GM18519 (cell line): ENCODE measurements around the gene HTR7.
"Not testable (repeated sequence)": the region's sequence is repeated elsewhere in the genome, so short reads cannot be mapped to it uniquely, and the experiment has no call there.

Source experiments
- ATAC-seq: cut with Tn5 transposase; IDR thresholded peaks from one replicate; pipeline ENCODE4 v1.9.1; 2021; ENCODE audit warnings: mild to moderate bottlenecking, moderate library complexity; ENCODE audit not compliant: unreplicated experiment, low FRiP score

Gene HTR7

DNA sequence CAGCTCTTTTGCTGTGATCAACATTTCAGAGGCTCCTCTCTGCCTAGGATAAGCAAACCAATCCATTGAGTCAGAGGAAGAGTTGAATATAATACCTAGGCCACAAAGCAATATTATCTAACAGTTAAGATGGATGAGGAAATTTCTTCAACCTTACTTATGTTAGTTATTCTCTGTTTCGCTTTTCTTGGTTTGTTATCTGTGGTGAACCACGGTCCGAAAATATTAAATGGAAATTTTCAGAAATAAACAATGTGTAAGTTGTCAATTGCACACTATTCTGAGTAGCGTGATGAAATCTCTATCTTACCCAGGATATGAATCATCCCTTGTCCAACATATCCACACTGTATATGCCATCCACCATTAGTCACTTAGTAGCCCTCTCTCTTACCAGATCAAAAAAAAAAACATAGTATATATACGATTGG, 1.5 kb upstream of the HTR7 start:
- no peak for ATAC-seq

DNA sequence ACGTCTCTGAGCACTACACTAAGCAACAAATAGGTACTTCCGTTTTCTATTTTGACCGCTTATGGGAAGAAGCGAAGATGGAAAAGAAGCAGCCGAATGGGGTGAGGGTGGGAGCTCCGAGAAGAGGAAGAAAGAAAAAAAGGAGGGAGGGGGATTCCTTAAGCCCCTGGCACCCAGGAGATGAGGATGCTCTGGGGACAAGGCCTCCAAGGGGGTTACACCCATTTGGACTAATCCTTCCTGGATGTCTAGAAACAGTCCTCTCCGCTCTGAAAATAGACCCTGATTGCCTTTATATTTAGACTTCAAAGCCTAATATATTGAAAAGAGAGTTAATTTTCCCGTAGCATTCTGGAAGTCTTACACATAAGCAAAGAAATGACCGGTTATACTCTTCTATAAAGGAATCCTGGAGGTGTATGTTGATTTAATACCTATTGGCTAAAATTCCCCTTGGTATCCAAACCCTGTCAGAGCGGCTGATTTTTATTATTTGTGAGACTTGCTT, 676 bp upstream of the HTR7 start:
- ATAC-seq = no peak

DNA sequence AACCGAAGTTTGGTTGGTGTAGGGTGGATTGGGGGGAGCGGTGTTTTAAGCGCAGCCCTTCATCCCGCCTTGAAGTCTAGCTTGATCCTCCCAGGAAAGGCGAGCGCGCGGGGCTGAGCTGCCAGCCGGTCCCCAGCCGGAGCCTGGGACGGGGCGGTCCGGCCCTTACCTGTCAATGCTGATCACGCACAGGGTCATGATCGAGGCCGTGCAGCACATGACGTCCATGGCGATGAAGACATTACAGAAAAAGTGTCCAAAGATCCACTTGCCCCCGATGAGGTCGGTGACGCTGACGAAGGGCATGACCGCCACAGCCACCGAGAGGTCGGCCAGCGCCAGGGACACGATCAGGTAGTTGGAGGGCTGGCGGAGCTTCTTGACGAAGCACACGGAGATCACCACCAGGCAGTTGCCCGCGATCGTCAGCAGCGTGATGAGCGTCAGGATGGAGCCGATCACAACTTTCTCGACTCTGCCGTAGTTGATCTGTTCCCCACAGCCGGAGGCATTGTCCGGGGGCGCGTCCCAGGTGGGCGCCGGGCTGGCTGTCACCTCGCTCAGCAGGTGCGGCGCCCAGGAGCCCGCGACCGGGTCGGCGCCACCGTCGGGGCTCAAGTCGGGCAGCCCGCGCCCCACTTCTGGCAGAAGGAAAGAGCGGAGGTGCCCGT, 740 bp downstream of the HTR7 start:
- peak; percentile 13 for ATAC-seq

DNA sequence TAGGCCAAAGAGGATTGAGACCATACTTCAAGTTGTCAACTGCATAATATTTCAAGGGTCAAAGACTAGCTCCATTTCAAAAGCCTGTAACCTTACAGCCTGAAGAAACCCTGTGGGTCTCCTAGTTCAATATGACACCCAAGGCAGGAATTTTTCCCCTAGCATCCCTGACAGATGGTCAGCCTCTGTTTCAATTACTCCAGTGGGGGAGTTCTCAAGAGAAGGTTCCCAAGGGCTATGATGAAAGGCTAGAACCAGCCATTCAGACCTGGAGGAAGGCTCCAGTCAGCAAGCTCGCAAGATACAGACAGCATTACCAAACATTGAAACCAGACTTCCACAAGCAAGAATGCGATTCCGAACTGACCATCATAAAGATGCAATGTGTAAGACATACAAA, 1.6 kb downstream of the HTR7 start:
- no peak for ATAC-seq

DNA sequence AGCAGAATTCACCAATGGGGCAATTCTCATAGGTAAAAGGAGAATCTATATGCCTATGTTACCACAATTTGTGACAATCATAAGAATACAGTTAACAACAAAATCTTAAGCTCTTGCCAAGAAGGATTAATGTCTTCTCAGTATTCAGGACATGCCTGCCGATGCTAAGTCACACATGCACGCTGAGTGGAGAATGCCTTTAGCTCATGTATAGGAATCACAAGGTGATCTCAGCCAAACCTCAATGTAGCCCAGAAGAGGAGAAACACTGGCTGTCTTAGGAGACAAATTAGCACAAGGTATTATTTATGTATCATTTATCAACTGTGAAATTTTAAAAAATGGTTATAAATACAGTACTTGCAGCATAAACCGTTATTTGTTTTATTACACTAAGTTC, 2.7 kb downstream of the HTR7 start:
- no peak for ATAC-seq

DNA sequence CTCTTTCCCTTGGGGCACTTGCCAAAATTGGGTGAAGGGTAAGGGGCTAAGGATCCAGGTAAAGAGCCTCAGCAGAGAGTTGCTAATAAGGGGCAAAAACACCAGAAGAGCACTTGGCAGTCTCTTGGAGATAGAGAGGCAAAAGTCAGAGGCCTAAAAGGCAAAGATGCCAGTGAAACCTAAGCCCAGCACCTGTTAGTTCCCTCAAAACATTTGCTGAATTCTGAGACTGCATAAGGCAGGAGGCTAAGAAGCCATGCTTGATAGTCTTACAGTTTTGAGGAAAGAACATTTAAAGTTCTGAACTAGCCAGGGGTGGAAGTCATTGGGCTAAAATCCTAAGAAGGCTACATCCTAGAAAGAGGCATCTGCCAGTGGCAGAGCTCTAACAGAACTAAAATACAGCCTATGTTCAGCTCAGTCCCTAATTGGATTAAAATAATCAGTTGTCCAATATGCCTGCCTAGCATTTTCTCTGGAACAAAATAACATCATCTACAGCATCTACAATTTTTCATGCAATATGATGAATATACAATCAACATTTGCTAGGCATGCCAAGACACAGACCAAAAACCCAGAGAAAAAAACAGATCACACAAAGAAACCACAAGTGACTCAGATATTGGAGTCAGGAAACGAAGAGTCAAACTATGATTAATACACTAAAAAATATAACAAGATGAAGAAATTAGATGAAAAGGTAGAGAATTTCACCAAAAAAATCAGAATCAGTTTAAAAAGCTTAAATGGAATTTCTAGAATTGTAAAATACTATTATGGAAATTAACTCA, 7.7 kb downstream of the HTR7 start:
- ATAC-seq = no peak

DNA sequence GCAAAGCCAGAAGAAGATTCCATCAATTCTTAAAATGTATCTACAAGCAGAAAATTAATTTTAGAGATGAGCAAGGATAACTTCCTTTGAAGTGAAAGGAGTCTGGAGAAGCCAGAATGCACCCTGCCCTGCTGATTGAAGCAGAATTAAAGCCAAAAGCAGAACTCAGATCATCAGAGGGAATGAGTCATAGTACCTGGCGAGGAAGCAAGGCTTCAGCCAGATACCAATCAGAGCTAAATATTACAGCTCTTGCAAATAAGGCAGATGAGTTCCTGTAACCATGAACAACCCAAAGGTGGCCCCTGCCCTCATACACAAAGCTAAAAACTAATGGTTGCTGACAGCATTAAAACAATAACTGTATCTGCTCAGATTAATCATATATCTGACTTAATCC, 10.4 kb downstream of the HTR7 start:
- ATAC-seq = no peak

DNA sequence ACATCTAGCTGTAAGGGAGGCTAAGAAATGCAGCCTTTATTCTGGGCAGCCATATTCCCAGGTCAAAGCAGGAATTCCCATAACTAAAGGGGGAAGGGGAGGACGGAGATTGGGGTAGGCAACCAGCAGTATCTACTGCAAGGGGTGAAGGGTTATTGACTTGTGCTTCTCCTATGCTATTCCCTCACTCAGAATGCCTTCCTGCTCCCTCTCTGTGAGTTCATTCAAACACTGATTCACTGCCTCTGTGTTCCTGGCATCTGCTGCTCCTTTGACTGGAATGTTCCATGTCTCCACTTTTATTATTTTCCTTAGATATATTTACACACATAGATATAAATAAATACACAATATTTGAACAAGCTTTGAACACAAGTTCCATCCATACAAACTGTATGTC, 11.1 kb downstream of the HTR7 start:
- ATAC-seq = no peak

DNA sequence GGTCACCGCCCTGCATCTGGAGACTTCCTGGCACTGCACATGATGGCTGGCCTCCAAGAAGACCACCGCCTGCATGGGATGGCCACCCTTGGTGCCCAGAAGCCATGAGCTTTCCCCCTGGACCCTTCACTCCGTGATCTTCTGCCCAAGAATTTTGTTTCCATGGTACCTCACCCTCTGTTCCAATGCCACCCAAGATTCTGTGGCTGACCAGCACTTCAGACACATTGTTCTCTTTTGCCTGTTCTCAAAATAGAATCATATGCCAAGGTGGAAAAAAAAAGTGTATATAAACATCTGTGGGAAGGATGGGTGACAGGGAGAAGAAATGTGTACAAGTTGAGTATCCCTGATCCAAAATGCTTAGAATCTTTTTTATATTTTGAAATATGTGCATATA, 12.1 kb downstream of the HTR7 start:
- no peak for ATAC-seq

DNA sequence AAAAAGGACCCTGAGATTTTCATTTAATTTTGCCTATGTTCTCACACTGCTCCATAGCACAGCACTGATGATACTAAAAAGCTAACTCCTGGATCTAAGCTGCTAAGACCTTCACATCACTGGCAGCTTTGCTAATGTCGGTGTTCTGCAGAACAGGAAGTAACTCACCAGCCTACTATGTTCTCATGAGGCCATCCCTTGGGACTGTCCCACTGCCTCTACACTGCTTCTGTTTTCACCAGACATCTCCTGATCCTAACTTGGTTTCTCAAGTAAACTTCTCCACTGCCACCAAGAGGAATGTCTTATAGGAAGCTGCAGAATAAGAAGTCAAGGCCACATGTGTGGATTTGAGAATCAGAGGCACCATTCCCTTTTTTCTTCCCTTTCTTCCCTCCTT, 15.1 kb downstream of the HTR7 start:
- ATAC-seq = no peak

DNA sequence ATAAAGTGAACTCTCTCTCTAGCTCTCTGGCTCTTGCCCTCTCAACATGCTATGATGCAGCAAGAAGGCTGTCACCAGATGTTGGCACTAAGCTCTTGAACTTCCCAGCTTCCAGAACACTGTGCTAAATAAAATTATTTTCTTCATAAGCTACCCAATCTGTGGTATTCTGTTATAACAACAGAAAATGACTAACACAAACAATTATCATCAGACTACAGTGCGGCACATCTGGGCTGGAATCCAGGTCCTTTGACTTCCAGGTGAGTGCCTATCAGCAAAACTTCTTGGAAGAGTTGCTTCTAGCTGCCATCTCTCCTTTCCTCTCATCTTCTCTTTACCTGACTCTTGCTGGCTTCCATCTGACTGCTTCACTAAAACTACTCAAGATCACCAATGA, 20.4 kb downstream of the HTR7 start:
- ATAC-seq = no peak

DNA sequence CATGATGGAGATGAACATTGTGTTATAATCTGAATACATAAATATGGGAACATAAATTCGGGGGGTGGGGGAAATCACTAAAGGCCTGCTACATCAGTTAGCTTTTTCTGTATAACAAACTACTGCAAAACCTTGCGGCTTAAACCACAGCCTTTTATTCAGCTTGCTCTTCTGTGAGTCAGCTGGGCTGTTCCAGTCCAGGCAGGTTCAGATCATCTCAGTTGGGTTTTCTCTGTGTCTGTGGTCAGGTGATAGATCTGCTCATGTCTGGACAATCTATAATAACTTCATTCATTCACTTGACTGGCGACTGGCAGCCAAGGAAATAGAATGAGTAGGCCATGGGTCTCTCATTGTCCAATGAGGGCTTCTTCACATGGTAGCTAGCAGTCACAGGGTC, 23.5 kb downstream of the HTR7 start:
- no peak for ATAC-seq

DNA sequence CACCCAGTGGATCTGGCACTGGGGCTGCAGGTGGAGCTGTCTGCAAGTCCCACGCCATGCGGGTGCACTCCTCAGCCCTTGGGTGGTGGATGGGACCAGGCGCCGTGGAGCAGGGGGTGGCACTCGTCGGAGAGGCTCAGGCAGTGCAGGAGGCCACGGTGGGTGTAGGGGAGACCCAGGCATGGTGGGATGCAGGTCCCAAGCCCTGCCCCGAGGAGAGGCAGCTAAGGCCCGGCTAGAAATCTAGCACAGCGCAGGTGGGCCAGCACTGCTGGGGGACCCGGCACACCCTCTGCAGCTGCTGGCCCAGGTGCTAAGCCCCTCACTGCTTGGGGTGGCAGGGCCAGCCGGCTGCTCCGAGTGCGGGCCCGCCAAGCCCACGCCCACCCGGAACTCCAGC, 25.7 kb downstream of the HTR7 start:
- no peak for ATAC-seq

DNA sequence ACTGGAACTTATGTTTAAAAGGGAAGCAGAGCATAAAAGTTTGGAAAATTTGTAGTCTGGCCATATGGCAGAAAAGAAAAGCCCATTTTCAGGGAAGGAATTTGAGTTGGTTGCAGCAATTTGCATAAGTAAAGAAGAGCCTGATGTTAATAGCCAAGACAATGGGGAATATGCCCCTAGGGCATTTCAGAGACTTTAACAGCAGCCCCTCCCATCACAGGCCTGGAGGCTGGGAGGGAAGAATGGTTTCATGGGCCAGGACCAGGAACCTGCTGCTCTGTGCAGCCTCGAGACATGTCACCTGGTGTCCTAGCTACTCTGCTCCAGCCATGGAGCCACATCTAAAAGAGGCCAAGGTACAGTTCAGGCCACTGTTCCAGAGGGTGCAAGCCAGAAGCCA, 35.3 kb downstream of the HTR7 start:
- ATAC-seq = no peak

DNA sequence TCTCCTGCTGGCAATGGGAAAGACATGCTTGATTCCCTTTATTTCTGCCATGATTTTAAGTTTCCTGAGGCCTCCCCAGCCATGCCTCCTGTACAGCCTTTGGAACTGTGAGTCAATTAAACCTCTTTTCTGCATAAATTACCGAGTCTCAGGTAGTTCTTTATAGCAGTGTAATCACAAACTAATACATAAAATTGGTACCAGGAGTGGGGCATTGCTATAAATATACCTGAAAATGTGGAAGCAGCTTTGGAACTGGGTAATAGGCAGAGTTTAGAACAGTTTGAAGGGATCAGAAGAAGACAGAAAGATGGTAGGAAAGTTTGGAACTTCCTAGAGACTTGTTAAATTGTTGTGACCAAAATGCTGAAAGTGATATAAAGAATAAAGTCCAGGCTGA, 36.0 kb downstream of the HTR7 start:
- ATAC-seq = not testable (repeated sequence)

DNA sequence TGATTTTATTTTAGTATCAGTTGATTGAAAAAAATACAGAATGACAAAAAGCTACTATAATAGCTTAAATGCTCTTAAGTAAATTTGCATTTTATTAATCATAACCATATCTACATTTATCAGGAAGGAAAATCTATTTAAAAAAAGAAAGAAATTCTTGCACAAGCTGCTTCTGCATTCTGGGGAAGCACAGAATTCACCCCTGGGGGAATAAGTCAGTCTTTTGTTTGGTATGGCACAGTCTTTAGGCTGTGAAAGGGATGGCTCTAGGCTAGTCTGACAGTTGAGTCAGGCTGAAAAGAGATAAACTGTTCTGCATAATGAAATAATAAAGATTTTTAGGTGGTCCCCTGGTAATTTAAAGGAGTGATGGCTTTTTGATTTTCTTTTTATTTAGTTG, 37.9 kb downstream of the HTR7 start:
- no peak for ATAC-seq

DNA sequence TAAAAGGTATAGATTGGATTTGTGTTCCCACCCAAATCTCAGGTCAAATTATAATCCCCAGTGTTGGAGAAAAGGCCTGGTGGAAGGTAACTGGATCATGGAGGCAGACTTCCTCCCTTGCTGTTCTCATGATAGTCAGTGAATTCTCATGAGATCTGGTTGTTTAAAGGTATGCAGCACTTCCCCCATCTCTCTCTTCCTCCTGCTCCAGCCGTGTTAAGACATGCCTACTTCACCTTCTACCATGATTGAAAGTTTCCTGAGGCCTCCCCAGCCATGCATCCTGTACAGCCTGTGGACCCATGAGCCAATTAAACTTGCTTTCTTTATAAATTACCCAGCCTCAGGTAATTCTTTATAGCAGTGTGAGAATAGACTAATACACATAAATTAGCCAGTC, 39.1 kb downstream of the HTR7 start:
- no peak for ATAC-seq

DNA sequence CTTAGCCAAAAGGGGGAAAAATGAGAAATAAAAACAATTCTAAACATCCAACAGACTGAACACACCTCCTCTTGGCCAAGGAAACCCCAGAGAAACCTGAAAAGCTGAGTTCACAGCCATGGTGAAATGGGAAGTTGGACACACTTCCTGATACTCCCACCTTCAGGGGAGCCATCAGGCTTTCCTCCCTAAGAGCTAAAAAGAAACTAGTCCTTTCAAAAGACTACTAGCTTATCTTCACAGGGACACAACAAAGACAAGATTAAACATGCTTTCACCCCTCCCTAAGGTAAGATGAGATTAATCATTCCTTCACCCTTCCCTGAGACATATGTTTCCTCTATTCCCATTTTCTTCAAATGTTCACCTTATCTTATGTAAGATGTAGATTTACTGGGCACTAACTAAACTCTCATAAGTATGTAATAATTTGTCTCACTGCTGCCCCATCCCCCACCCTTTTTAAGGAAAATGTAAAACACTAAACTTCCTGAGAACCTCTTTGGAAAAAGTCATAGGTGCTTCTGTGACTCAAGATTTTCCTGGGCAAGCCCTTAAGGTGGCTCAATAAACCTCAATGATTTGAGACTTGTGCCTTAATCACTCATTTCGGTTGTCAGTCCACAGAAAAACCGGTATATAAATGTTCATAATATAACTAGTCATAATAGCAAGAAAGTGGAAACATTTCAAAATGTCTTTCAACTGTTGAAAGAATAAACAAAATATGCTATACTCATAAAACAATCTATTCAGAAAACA, 40.5 kb downstream of the HTR7 start:
- no peak for ATAC-seq

DNA sequence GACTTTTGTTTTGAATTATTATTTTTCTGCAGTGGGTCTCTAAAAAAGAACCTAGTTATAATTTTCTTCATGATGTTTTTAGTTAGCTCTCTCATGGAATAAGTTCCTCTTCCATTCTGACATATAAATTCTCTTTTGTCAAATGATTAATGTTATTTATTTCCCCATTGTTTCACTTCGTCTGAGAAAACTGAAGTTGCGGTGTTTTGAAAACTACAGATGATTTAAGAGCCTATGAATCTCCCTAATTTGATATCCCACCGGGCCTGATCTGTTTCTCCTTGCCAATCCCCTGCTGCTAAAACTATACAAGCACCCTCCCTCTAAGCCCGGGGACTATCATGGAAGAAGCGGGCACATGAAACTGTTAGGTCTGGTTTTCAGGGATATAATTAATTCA, 41.4 kb downstream of the HTR7 start:
- ATAC-seq = no peak

DNA sequence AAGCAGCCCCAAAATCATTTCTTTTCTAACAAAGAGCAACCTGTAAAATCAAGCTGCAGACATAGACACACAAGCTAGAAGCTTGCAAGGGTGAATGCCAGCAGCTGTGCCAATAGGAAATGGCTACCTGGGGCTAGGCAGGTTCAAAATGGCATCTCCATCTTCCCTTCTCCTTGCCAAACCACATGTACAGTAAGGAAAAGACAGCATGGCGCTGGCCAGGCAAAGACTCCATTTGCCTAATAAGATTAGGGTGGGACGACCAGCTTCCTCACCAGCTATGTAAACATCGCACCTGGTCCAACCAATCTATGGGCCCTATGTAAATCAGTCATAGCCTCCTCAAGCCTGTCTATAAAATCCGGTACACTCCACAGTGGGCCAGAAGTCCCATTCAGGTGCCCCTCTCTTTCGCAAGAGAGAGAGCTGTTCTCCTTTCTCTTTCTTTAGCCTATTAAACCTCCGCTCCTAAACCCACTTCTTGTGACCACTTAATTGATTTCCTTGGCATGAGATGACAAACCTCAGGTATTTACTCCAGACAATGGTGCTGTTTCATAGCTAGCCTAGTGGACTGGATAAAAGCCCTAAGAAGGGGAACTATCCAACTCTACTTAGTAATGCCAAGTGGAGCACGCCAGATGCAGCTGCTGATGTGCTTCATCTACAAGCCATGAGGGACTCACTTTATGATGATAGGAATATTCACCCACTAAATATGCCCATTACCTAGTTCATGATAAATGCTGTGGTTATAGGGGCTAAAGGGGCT, 44.1 kb downstream of the HTR7 start:
- ATAC-seq = no peak

DNA sequence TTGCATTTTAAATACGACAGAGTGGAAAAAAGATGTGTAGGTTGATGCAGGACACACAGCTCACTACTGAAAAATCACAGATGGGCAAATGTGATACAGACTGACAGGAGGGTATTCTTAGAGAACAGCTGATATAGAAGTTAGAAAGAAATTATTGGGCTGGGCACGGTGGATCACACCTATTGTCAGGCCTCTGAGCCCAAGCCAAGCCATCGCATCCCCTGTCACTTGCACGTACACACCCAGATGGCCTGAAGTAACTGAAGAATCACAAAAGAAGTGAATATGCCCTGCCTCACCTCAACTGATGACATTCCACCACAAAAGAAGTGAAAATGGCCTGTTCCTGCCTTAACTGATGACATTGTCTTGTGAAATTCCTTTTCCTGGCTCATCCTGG, 50.7 kb downstream of the HTR7 start:
- not testable (repeated sequence) for ATAC-seq
